ENCODE measurements around the gene APLP2. TPM values are rescaled to one million over a fixed set of nuclear protein-coding genes. Genes with fewer than 3 reads are reported as not detected.
"Not testable (repeated sequence)": the region's sequence is repeated elsewhere in the genome, so short reads cannot be mapped to it uniquely, and the experiment has no call there.

The APLP2 gene
- total RNA-seq, 8 experiments from 2014 or later, result 125 to 1,363 (median 350) TPM

DNA sequence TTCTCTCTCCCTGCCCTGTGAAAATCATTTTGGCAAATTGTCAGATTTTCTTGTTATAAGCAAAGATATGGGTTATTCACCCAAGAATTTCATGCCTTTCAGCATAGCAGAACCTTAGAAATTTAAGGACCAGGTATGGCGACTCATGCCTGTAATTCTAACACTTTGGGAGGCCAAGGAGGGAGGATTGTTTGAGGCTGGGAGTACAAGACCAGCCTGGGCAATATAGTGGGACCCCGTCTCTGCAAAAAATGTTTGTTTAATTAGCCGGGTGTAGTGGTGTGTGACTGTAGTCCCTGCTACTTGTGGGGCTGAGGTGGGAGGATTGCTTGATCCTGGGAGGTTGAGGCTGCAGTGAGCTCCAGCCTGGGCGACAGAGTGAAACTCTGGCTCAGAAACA is 27.6 kb downstream of the APLP2 start:
- peaks cover 0 to 2% of the 10 kb centered on the region in 2 donors for H3K4me1 ChIP-seq (replicated peaks in 1 of 2)
- no peak overlapping the region for H3K27ac ChIP-seq
- ATAC-seq (replicated peaks in 6 of 8), result no peak
- WGBS, 10 experiments, result 92 to 100% (median 100%) methylated on average over 1 to 3 of the region's 4 CpGs; no CpG with 5 or more reads in 5 of the 10 experiments
- in situ Hi-C loops (cut with MboI; ENCODE audit: low pct_unique_long_range_greater_than_20kb in 2 of 9, low sequenced_read_pairs in 9 of 9, unreplicated experiment in 9 of 9), result no loop called here
- no peak overlapping the region for H3K4me3 ChIP-seq

DNA sequence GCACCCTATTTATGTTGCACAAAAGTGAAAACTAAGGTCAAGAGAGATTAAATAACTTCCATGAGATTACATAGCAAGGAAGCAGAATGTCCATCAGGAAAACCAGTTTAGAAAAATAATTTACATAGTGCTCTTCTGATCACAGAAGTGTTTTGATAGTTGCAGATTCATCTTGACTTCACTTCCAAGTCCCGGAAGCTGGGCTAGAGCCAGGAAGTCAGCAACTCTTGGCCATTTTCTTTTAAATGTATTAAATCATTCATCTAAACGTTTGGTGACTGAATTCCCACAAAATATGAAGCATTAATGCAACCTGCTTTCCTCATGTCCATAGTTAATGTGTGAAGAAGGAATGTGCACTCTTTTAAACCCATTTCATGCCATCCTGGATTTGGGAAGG is 29.7 kb downstream of the APLP2 start:
- ATAC-seq (replicated peaks in 6 of 8), result no peak
- H3K4me1 ChIP-seq (replicated peaks in 1 of 2), result peaks cover 3 to 12% of the 10 kb centered on the region in 2 donors
- H3K4me3 ChIP-seq, result no peak overlapping the region
- in situ Hi-C loops (cut with MboI; ENCODE audit: low pct_unique_long_range_greater_than_20kb in 2 of 9, low sequenced_read_pairs in 9 of 9, unreplicated experiment in 9 of 9), result no loop called here
- H3K27ac ChIP-seq, result no peak overlapping the region
- 10 to 100% (median 82%) methylated on average over 1 to 2 of the region's 2 CpGs; no CpG with 5 or more reads in 2 of the 10 experiments for WGBS, 10 experiments

DNA sequence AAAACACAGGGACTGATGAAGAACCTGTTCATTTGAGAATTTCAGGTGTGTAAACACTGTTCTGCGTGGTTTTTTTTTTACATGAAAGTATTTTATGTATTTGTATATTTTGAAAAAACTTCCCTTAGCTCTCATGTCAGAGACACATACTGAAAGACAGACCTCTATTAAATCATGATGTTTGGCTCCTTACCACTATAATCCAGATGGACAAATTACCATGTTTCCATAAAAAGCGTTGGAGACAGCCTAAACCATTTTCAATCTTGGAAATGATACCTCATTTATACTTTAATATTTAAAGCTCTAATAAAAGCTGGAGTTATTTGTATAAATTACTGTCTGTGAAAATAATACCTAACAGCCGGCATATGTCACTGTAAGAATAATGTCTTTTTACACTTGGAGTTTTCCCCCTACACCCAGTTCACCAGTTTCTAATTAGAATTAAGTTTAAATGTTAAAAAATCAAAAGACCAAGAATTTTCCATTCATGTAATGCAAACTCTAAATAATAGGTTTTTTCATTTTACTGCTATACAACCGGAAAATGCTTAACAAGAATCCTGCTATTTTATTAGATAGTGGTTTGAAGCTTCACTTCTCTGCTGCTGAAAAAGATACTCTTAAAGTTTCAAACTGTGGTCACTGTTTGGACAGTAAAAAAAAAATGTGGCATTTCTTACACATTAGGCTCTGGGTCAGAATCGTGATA is 30.8 kb downstream of the APLP2 start:
- in situ Hi-C loops (cut with MboI; ENCODE audit: low pct_unique_long_range_greater_than_20kb in 2 of 9, low sequenced_read_pairs in 9 of 9, unreplicated experiment in 9 of 9), result loop anchor here in 1 of 9 experiments (25.0 kb wide), 1 partner anchor 163 kb away; no protein-coding TSS in a partner anchor
- WGBS, 10 experiments, result 42 to 100% (median 91%) methylated on average over 1 to 5 of the region's 5 CpGs

DNA sequence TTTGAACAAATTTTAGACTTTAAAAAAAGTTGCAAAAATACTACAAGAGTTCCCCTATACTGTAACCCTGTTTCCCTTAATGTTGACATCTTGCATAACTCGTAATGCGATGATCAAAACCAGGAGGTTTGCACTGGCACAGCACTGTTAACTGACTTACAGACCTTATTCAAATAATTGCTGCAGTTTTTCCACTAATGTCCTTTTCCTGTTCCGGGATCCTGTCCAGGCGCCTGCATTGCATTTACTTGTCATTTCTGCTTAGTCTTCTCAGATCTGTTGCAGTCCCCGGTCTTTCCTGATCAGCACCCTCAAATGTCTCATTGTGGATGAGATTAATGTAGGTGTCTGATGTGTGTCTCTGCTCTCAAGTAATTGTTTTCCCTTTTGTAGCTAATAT is 32.0 kb downstream of the APLP2 start:
- WGBS, 10 experiments, result 61 to 100% (median 93%) methylated on average over 2 to 5 of the region's 5 CpGs; no CpG with 5 or more reads in 1 of the 10 experiments
- H3K4me3 ChIP-seq, result no peak overlapping the region
- no peak overlapping the region for H3K27ac ChIP-seq
- in situ Hi-C loops (cut with MboI; ENCODE audit: low pct_unique_long_range_greater_than_20kb in 2 of 9, low sequenced_read_pairs in 9 of 9, unreplicated experiment in 9 of 9), result loop anchor here in 1 of 9 experiments (25.0 kb wide), 1 partner anchor 164 kb away; no protein-coding TSS in a partner anchor
- peaks cover 3 to 12% of the 10 kb centered on the region in 2 donors for H3K4me1 ChIP-seq (replicated peaks in 1 of 2)
- ATAC-seq (replicated peaks in 6 of 8), result no peak

More for the DNA sequence above, 30.8 kb downstream of the APLP2 start:
- Histone ChIP-seq H3K4me1 (replicated peaks in 1 of 2) (peaks cover 3 to 12% of the 10 kb centered on the region in 2 donors), H3K27ac (no peak overlapping the region), H3K4me3 (no peak overlapping the region)
- no peak for ATAC-seq (replicated peaks in 6 of 8)

DNA sequence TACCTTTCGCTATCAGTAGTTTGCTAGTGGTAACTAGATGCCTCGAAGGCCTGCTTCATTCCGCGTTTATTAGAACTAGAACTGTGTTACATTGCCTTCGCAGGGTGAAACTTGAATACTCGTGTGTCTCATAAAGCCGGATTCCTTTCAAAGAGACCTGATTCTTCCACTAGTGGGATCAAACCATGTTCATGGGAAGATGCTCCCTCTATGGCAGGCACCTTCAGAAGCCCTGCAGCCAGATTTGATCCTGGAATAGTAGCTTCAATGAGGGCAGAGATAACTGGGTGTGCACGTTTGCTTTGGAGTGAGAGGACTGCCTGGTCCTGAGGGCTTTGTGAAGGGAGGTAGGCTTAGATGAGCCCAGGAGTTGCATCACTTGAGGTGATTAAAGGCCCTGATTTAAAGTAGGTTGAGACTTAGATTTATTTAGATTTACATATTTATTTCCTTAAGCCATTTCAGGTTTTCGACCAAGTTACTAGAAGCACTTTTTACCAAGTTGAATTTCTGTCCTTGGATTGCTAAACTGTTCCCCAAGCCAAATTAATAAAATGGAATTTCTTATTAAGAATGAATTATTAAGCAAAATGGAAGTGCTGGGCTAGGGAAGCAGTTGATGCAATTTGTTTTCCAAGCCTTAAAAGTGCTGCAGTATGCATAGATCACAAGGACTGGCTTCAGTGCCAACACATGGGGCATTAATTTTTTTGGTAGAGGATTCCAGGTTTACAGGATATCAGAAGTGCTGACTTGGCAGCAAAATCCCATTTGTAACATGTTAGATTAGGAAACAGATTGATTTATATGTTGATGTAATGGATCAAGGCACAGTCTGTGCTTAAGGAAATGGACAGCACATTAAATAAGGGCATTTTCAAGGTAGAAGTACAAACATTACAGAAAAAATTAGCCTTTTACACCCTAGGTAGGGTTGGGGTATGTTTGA is 32.9 kb downstream of the APLP2 start:
- peak in 6 of 8 experiments; percentile 15 to 37 (median 33) for ATAC-seq (replicated peaks in 6 of 8)
- in situ Hi-C loops (cut with MboI; ENCODE audit: low pct_unique_long_range_greater_than_20kb in 2 of 9, low sequenced_read_pairs in 9 of 9, unreplicated experiment in 9 of 9), result loop anchor here in 1 of 9 experiments (25.0 kb wide), 1 partner anchor 165 kb away; no protein-coding TSS in a partner anchor
- H3K27ac ChIP-seq, result no peak overlapping the region
- 68 to 93% (median 82%) methylated on average over 1 to 9 of the region's 9 CpGs; no CpG with 5 or more reads in 3 of the 10 experiments for WGBS, 10 experiments
- H3K4me3 ChIP-seq, result no peak overlapping the region
- H3K4me1 ChIP-seq (replicated peaks in 1 of 2), result peaks cover 3 to 12% of the 10 kb centered on the region in 2 donors

DNA sequence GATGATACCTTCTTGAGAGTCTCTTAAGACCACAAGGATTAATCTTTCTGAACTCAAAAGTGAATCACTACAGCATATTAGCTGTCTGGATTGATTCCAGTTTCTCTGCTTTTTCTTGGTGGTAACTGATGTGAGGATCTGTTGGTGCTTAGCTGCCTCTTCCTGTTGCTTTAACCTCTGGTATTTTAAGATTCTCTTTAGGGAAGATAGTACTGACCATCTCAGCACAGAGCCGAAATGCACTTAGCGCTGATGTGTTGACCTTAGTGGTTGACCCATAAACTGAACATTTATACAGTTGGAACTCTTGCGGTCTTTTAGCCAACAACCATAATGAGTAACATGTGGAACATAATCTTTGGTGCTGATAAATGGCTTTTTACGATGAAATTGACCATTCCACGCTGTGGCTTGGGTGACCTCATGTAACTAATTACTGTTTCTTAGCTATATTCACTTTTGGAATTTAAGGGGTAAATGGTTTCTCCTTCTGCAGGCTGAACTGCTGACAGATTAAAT is 33.7 kb downstream of the APLP2 start:
- H3K4me3 ChIP-seq, result no peak overlapping the region
- ATAC-seq (replicated peaks in 6 of 8), result peak; percentile 10 to 76 (median 46)
- 0 to 95% (median 66%) methylated on average over 1 to 5 of the region's 5 CpGs for WGBS, 10 experiments
- H3K4me1 ChIP-seq (replicated peaks in 1 of 2), result peaks cover 3 to 12% of the 10 kb centered on the region in 2 donors
- H3K27ac ChIP-seq, result no peak overlapping the region
- in situ Hi-C loops (cut with MboI; ENCODE audit: low pct_unique_long_range_greater_than_20kb in 2 of 9, low sequenced_read_pairs in 9 of 9, unreplicated experiment in 9 of 9), result loop anchor here in 1 of 9 experiments (25.0 kb wide), 1 partner anchor 166 kb away; no protein-coding TSS in a partner anchor

DNA sequence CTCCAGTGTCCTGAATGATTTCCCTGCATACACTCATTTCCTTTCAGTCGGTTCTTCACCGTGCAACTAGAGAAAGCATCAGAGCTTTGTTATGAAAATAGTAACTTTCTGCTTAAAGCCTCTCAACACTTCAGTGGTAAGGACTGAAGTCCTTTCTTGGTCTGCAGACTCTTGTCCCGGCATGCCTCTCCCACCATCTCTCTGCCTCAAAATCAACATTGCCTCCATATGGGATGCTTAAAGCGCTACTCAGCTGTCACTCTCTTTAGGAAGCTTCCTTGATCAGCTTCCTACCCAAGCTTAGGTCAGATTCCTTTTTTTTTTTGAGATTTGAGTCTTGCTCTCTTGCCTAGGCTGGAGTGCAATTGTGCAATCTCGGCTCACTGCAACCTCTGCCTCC is 36.7 kb downstream of the APLP2 start:
- Histone ChIP-seq H3K27ac (no peak overlapping the region), H3K4me1 (replicated peaks in 1 of 2) (peaks cover 3 to 9% of the 10 kb centered on the region in 2 donors), H3K4me3 (no peak overlapping the region)
- ATAC-seq (replicated peaks in 6 of 8), result no peak
- WGBS, 10 experiments, result 83 to 100% (median 100%) methylated on average over 1 to 5 of the region's 5 CpGs; no CpG with 5 or more reads in 3 of the 10 experiments
- in situ Hi-C loops (cut with MboI; ENCODE audit: low pct_unique_long_range_greater_than_20kb in 2 of 9, low sequenced_read_pairs in 9 of 9, unreplicated experiment in 9 of 9), result loop anchor here in 1 of 9 experiments (25.0 kb wide), 1 partner anchor 169 kb away; no protein-coding TSS in a partner anchor

DNA sequence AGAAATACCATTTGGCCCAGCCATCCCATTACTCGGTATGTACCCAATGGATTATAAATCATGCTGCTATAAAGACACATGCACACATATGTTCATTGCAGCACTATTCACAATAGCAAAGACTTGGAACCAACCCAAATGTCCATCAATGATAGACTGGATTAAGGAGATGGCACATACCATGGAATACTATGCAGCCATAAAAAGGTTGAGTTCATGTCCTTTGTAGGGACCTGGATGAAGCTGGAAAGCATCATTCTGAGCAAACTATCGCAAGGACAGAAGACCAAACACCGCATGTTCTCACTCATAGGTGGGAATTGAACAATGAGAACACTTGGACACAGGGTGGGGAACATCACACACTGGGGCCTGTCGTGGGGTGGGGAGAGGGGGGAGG is 39.0 kb downstream of the APLP2 start:
- 93% methylated on average over 2 of the region's 4 CpGs; no CpG with 5 or more reads in 9 of the 10 experiments for WGBS, 10 experiments
- not testable (repeated sequence) for ATAC-seq (replicated peaks in 6 of 8); H3K27ac ChIP-seq; H3K4me1 ChIP-seq (replicated peaks in 1 of 2); H3K4me3 ChIP-seq
- in situ Hi-C loops (cut with MboI; ENCODE audit: low pct_unique_long_range_greater_than_20kb in 2 of 9, low sequenced_read_pairs in 9 of 9, unreplicated experiment in 9 of 9), result loop anchor here in 1 of 9 experiments (25.0 kb wide), 1 partner anchor 171 kb away; no protein-coding TSS in a partner anchor

DNA sequence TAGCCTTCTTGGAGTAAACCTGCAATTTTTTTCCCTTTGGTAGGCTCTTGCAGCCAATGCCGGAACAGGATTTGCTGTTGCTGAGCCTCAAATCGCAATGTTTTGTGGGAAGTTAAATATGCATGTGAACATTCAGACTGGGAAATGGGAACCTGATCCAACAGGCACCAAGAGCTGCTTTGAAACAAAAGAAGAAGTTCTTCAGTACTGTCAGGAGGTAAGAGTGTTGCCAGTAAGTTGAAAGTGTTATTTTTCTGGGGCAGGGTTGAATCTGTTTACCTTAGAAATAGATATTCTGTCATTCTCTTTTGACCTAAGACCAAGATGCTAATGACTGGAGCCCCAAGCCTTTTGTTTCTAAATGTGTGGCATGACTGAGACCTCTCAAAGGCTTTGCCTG is 39.7 kb downstream of the APLP2 start:
- Histone ChIP-seq H3K27ac (no peak overlapping the region), H3K4me1 (replicated peaks in 1 of 2) (no peaks in the 10 kb centered on the region), H3K4me3 (no peak overlapping the region)
- ATAC-seq (replicated peaks in 6 of 8), result no peak
- WGBS, 10 experiments, result 85 to 100% (median 93%) methylated on average over 1 to 2 of the region's 2 CpGs; no CpG with 5 or more reads in 1 of the 10 experiments
- in situ Hi-C loops (cut with MboI; ENCODE audit: low pct_unique_long_range_greater_than_20kb in 2 of 9, low sequenced_read_pairs in 9 of 9, unreplicated experiment in 9 of 9), result loop anchor here in 1 of 9 experiments (25.0 kb wide), 1 partner anchor 172 kb away; no protein-coding TSS in a partner anchor

DNA sequence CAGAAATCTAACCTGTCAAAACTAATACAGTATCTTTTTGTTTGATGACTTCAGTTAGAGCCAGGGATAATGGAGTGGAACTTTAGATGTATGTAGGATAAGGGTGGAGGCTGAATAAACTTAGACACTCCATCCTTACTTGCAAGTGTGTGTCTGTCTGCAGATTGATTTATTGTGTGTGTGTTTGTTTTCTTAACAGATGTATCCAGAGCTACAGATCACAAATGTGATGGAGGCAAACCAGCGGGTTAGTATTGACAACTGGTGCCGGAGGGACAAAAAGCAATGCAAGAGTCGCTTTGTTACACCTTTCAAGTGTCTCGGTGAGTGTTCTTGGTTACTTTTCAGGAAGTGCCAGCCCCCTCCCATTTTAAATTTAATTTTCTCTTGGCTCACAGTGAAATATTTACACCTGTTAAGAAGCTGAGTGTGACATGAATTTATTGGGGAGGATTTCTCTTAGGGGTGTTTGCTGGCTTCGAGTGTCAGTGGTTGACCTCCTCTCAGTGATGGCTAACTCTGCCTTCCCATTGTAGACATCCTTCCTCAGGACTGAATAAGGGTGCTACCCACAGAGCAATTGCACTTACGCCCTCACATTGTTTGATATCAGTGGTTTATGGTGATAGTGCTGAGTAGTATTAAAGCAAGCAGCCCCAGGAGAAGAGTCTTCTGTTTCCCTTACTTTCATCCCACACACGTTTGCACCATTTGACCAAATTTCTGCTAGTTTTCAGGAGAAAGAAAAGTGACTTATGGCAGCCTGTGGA is 40.8 kb downstream of the APLP2 start:
- ATAC-seq (replicated peaks in 6 of 8), result peak in 1 of 8 experiments; percentile 77
- H3K4me3 ChIP-seq, result no peak overlapping the region
- 37 to 100% (median 85%) methylated on average over 1 to 6 of the region's 7 CpGs for WGBS, 10 experiments
- in situ Hi-C loops (cut with MboI; ENCODE audit: low pct_unique_long_range_greater_than_20kb in 2 of 9, low sequenced_read_pairs in 9 of 9, unreplicated experiment in 9 of 9), result loop anchor here in 1 of 9 experiments (25.0 kb wide), 1 partner anchor 173 kb away; no protein-coding TSS in a partner anchor
- H3K27ac ChIP-seq, result no peak overlapping the region
- H3K4me1 ChIP-seq (replicated peaks in 1 of 2), result no peaks in the 10 kb centered on the region

DNA sequence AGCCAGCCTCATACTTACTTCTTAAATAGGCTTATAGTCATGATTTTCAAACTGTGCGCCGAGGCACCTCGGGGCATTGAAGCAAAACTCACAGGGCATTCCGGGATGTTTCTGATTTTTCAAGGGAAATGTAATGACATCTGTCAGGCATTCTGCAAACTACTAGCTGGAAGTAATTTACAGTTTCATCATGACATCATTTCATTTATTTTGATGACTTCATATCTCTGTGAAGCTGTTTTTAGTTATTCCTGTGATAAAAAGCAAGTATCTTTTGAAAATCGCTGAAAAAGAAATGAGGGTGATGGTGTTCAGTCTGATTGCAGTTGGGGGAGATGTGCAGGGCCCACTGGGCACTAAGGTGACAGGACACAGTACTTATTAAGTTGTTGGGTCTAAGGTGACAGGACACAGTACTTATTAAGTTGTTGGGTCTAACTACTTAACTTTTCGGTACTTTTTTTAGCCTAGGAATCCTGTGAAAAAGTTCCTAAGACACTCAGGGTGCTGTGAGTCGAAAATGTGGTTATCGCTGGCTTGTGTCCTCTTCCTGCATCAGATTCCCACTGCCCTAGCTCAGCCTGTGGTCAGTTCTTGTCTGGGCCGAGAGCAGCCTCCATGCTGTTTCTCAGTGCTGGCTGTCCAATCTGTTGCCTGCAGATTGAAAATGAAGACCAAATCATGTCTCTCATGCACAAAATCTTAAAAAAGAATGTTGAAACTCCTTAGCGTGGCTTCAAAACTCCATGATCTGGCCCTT is 42.6 kb downstream of the APLP2 start:
- H3K4me1 ChIP-seq (replicated peaks in 1 of 2), result no peaks in the 10 kb centered on the region
- H3K4me3 ChIP-seq, result no peak overlapping the region
- ATAC-seq (replicated peaks in 6 of 8), result no peak
- no peak overlapping the region for H3K27ac ChIP-seq
- WGBS, 10 experiments, result 83 to 100% (median 93%) methylated on average over 2 to 10 of the region's 10 CpGs
- in situ Hi-C loops (cut with MboI; ENCODE audit: low pct_unique_long_range_greater_than_20kb in 2 of 9, low sequenced_read_pairs in 9 of 9, unreplicated experiment in 9 of 9), result loop anchor here in 1 of 9 experiments (25.0 kb wide), 1 partner anchor 175 kb away; no protein-coding TSS in a partner anchor
